ENCODE measurements around the gene TAS2R60.
"Not testable (repeated sequence)": the region's sequence is repeated elsewhere in the genome, so short reads cannot be mapped to it uniquely, and the experiment has no call there.

The TAS2R60 gene

DNA sequence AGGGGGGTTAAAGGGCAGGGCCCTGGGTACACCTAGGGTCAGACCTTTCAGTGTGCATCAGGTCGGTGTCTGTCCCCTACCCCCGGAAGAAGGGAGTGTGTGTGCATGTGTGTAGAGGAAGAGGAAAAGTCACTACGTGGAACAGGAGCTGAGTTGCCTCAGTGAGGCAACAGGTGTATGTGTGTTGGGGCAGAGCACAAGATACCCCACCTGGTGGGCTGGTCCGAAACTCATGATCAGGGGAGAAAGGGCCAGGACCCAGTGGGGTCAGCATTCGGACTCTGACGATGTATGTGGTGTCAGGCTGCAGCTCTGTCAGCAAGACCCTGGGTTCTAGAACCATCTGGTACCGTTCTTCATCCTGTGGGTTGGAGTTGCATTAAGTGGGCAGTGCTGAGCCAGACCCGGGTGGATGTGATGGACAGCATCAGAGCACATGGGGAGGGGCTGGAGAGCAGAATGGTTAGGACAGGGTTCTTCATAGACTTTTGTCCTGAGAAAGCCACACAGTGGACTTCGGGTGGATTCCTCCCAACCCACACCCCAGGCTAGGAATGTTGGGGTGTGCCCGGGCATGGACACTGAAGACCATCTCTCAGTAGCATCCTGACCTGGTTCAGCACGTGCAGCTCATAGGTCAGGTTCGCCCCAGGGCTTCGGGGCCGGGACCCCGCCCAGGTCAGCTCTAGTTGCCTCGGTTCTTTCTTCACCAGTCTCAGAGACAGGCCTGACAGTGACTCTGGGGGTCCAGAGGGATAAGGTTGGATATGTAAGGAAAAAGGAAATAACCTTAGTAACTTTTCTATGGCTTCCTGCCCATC lies 45.3 kb upstream of the TAS2R60 start:
- DNase-seq (ENCODE audit: low read depth): no peak
- H3K4me3 ChIP-seq (ENCODE audit: control insufficient read depth, low read depth, low read length): no peak overlapping the region
- TF ChIP-seq CTCF (IDR thresholded peaks at IDR 0.05; ENCODE audit: control insufficient read depth, insufficient read depth, low read depth, low read length, missing control alignments): no peak

DNA sequence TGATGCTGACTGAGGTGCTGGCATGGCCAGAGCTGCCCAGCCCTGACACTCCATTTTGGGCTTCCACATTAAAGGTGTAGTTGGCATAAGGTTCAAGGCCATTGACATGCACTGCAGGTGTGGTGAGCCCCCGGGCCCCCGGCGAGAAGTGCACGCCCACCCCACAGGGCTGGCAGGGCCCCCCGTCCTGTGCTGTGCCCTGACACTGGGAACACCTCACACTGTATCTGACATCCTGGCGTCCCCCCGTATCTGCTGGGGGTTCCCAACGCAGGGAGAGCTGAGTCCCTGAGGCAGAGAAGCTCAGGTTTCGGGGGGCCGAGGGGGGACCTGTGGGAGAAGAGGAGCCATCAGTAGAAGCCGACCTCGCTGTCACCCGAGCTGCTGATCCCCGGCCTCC lies 44.6 kb upstream of the TAS2R60 start:
- TF ChIP-seq CTCF (IDR thresholded peaks at IDR 0.05; ENCODE audit: control insufficient read depth, insufficient read depth, low read depth, low read length, missing control alignments): no peak
- no peak overlapping the region for H3K4me3 ChIP-seq (ENCODE audit: control insufficient read depth, low read depth, low read length)
- DNase-seq (ENCODE audit: low read depth): no peak

GRCh38 chr7:143399151-143399550 lies 44.1 kb upstream of the TAS2R60 start:
- H3K4me3 ChIP-seq (ENCODE audit: control insufficient read depth, low read depth, low read length): no peak overlapping the region
- TF ChIP-seq CTCF (IDR thresholded peaks at IDR 0.05; ENCODE audit: control insufficient read depth, insufficient read depth, low read depth, low read length, missing control alignments): no peak
- no peak for DNase-seq (ENCODE audit: low read depth)

- H3K4me3 ChIP-seq (ENCODE audit: control insufficient read depth, low read depth, low read length): no peak overlapping the region
- TF ChIP-seq CTCF (IDR thresholded peaks at IDR 0.05; ENCODE audit: control insufficient read depth, insufficient read depth, low read depth, low read length, missing control alignments): no peak
- no peak for DNase-seq (ENCODE audit: low read depth)
Measured at GRCh38 chr7:143399642-143400041, 43.6 kb upstream of the TAS2R60 start.

DNA sequence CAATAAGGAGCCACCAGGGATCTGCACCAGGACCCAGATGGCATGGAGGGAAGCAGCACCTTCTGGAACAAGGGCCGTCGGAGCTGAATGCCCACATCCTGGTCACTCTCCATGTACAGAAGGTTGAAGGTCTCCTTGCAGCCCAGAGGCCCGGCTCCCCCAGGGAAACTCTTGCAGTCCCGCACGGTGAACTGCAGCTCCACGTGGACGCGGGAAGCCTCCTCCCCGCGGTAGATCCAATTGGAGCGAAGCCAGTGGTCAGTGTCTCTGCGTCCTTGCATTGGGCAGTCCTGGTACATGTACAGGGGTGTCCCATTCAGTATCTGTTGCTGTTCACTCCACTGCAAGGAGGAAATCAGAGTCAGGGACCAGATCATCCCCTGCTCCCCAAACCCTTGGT lies 42.0 kb upstream of the TAS2R60 start:
- no peak for TF ChIP-seq CTCF (IDR thresholded peaks at IDR 0.05; ENCODE audit: control insufficient read depth, insufficient read depth, low read depth, low read length, missing control alignments)
- DNase-seq (ENCODE audit: low read depth): no peak
- H3K4me3 ChIP-seq (ENCODE audit: control insufficient read depth, low read depth, low read length): no peak overlapping the region

DNA sequence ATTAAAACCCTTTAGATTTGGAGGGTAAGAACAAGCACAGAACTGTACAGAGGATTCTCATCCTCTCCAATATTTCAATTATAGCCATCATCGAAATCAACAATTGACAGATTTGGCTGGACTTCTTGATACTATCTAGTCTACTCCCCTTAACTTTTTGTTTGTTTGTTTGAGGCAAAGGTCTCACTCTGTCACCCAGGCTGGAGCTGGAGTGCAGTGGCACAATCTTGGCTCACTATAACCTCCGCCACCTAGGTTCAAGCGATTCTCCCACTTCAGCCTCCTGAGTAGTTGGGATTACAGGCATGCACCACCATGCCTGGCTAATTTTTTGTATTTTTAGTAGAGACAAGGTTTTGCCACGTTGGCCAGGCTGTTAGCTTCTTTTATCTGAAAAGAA lies 41.0 kb upstream of the TAS2R60 start:
- not testable (repeated sequence) for H3K4me3 ChIP-seq (ENCODE audit: control insufficient read depth, low read depth, low read length); DNase-seq (ENCODE audit: low read depth)

DNA sequence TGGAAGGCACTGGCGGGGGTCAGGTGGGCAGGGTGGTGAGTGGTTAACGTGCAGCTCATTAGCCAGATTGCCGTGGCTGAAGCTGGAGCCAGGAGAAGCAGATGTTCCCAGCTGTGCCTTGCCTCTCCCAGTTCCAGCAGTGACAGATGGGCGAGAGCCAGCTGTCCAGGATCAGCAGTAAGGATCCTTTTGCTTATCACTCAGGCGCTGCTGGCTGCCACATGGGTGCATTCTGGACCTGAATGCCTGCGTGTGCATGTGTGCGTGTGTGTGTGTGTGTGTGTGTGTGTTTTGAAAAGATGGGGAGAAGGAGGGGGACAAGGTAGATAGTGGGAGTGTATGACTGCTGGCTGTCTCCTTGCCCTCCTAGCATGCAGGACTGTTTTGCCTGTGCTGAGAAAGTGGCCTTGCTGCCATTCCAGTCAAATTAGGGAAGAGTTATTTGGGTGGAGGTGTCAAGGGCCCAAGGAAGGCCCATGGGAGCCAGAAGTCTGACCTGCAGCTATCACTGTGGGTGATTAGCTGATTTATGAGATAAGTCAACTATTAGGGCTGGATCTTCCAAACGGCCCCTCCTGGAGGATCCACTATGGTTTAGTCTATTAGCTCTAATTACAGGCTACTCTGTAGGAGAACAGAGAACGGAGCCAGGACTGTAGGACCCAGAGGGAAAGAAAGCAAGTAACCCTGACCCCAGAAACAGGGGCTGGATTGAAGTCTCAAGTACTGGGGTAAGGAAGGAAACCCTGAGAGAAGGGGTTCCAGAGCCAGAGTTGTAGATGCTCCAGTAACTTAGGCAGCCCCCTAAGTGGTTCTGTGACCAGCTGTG lies 37.9 kb upstream of the TAS2R60 start:
- no peak for TF ChIP-seq CTCF (IDR thresholded peaks at IDR 0.05; ENCODE audit: control insufficient read depth, insufficient read depth, low read depth, low read length, missing control alignments)
- H3K4me3 ChIP-seq (ENCODE audit: control insufficient read depth, low read depth, low read length): no peak overlapping the region
- DNase-seq (ENCODE audit: low read depth): no peak

All from AG09309 (cell line).